ENCODE data around the gene SLC31A2. TPM values are rescaled to one million over a fixed set of nuclear protein-coding genes. Genes with fewer than 3 reads are reported as not detected.

The SLC31A2 gene
- total and polyA plus RNA-seq, 2 donors from 2014 or later, result 10.6 to 18.6 TPM

DNA sequence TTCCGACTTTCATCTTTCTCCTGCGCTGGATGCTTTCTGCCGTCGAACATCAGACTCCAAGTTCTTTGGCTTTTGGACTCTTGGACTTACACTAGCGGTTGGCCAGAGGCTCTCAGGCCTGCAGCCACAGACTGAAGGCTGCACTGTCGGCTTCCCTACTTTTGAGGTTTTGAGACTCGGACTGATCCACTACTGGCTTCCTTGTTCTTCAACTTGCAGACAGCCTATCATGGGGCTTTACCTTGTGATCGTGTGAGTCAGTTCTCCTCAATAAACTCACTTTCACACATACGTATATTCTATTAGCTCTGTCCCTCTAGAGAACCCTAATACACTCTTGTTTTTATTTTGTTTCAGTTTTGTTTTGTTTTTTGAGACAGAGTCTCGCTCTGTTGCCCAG lies 60.0 kb downstream of the SLC31A2 start:
- DNase-seq, result no peak
- Histone ChIP-seq H3K4me1 (ENCODE audit: control insufficient read depth in 2 of 3, insufficient read depth in 2 of 3, low read depth in 1 of 3, low read length in 3 of 3) (no peaks in the 10 kb centered on the region), H3K9me3 (ENCODE audit: control insufficient read depth in 2 of 3, insufficient read depth in 1 of 3, low read length in 3 of 3) (no peaks in the 10 kb centered on the region), H3K4me3 (ENCODE audit: low read length in 3 of 3) (no peak overlapping the region), H3K9ac (ENCODE audit: low read length in 3 of 3) (no peak overlapping the region), H3K27me3 (ENCODE audit: control insufficient read depth, insufficient read depth, low read length) (no peaks in the 10 kb centered on the region), H3K36me3 (ENCODE audit: control insufficient read depth in 2 of 3, insufficient read depth in 3 of 3, low read length in 3 of 3) (peaks cover 9 to 15% (median 15%) of the 10 kb centered on the region in 3 donors), H3K27ac (ENCODE audit: low read depth in 2 of 2, low read length in 2 of 2) (no peak overlapping the region)
- no peak for TF ChIP-seq CTCF (IDR thresholded peaks at IDR 0.05; ENCODE audit: borderline replicate concordance, extremely low read depth, insufficient read depth)
- FAIRE-seq, result no peak
- intact Hi-C loops (cut with DNase I), result no loop called here

Other genes starting within 250 kb of the SLC31A2 start
- gene ZNF883, start 138.8 kb upstream of the SLC31A2 start, total RNA-seq, result 3.0 TPM
- gene ZNF883, start 138.8 kb upstream of the SLC31A2 start, polyA plus RNA-seq (ENCODE audit: insufficient read depth, low read depth, low replicate concordance), result 2.9 TPM
- 4.1 TPM for gene ZFP37, start 94.3 kb upstream of the SLC31A2 start, total RNA-seq
- 1.9 TPM for gene ZFP37, start 94.3 kb upstream of the SLC31A2 start, polyA plus RNA-seq (ENCODE audit: insufficient read depth, low read depth, low replicate concordance)
- gene FKBP15, start 70.3 kb downstream of the SLC31A2 start, total RNA-seq, result 34.8 TPM
- 11.0 TPM for gene FKBP15, start 70.3 kb downstream of the SLC31A2 start, polyA plus RNA-seq (ENCODE audit: insufficient read depth, low read depth, low replicate concordance)
- gene SLC31A1, start 70.5 kb downstream of the SLC31A2 start, total RNA-seq, result 19.5 TPM
- gene SLC31A1, start 70.5 kb downstream of the SLC31A2 start, polyA plus RNA-seq (ENCODE audit: insufficient read depth, low read depth, low replicate concordance), result 20.1 TPM
- gene CDC26, start 124.6 kb downstream of the SLC31A2 start, total RNA-seq, result 28.5 TPM
- gene CDC26, start 124.6 kb downstream of the SLC31A2 start, polyA plus RNA-seq (ENCODE audit: insufficient read depth, low read depth, low replicate concordance), result 76.2 TPM
- 20.0 TPM for gene PRPF4, start 124.7 kb downstream of the SLC31A2 start, total RNA-seq
- gene PRPF4, start 124.7 kb downstream of the SLC31A2 start, polyA plus RNA-seq (ENCODE audit: insufficient read depth, low read depth, low replicate concordance), result 12.8 TPM
- gene RNF183, start 152.4 kb downstream of the SLC31A2 start, total RNA-seq, result 3.6 TPM
- 8.1 TPM for gene RNF183, start 152.4 kb downstream of the SLC31A2 start, polyA plus RNA-seq (ENCODE audit: insufficient read depth, low read depth, low replicate concordance)
- 8.7 TPM for gene WDR31, start 189.3 kb downstream of the SLC31A2 start, total RNA-seq
- gene WDR31, start 189.3 kb downstream of the SLC31A2 start, polyA plus RNA-seq (ENCODE audit: insufficient read depth, low read depth, low replicate concordance), result 3.1 TPM
- gene BSPRY, start 198.5 kb downstream of the SLC31A2 start, total RNA-seq, result 14.5 TPM
- 18.0 TPM for gene BSPRY, start 198.5 kb downstream of the SLC31A2 start, polyA plus RNA-seq (ENCODE audit: insufficient read depth, low read depth, low replicate concordance)
- 29.8 TPM for gene HDHD3, start 226.0 kb downstream of the SLC31A2 start, total RNA-seq
- gene HDHD3, start 226.0 kb downstream of the SLC31A2 start, polyA plus RNA-seq (ENCODE audit: insufficient read depth, low read depth, low replicate concordance), result 107 TPM

Data from kidney (tissue), 14 donors.